NCI-H1105 (cell line): ENCODE data around the gene LCMT2.

Source experiments
- DNase-seq: peaks from one replicate; lab custom pipeline; 2025; lab: John Stamatoyannopoulos, UW

Gene LCMT2, protein sequence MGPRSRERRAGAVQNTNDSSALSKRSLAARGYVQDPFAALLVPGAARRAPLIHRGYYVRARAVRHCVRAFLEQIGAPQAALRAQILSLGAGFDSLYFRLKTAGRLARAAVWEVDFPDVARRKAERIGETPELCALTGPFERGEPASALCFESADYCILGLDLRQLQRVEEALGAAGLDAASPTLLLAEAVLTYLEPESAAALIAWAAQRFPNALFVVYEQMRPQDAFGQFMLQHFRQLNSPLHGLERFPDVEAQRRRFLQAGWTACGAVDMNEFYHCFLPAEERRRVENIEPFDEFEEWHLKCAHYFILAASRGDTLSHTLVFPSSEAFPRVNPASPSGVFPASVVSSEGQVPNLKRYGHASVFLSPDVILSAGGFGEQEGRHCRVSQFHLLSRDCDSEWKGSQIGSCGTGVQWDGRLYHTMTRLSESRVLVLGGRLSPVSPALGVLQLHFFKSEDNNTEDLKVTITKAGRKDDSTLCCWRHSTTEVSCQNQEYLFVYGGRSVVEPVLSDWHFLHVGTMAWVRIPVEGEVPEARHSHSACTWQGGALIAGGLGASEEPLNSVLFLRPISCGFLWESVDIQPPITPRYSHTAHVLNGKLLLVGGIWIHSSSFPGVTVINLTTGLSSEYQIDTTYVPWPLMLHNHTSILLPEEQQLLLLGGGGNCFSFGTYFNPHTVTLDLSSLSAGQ

DNA sequence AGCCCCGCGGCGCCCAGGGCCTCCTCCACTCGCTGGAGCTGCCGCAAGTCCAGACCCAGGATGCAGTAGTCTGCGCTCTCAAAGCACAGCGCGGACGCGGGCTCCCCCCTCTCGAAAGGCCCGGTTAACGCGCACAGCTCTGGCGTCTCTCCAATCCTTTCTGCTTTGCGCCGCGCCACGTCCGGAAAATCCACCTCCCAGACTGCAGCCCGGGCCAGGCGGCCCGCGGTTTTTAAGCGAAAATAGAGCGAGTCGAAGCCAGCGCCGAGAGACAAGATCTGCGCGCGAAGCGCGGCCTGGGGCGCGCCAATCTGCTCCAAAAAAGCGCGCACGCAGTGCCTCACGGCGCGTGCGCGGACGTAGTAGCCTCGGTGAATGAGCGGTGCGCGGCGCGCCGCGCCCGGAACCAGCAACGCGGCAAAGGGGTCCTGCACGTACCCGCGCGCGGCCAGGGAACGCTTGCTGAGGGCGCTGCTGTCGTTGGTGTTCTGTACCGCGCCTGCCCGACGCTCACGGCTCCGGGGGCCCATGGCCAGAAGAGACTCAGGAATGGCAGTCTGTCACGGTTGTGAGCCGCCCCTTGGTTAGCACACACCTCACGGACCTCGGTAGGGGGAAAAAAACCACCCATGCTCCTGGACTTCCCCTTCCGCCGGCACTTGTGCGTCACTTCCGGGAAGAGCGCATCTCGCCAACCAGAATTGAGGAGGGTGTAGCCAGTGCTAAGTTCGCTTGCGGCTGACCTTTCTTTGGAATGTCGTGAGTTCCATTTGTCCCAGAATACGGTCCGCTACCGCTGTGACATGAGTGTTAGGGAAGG, at the start of gene LCMT2:
Gene LCMT2, minus strand, starts transcription at position 614 of the 820 bp plus-strand sequence. Its CDS starts 84 bp downstream, at position 530.
- peak; percentile 38 for DNase-seq

- DNase-seq: no peak
Measured at GRCh38 chr15:43378601-43379000, 48.2 kb upstream of the LCMT2 start.

GRCh38 chr15:43376017-43376705, 45.8 kb upstream of the LCMT2 start:
- no peak for DNase-seq

- DNase-seq: peak; percentile 74
Measured at GRCh38 chr15:43370975-43371974, 40.9 kb upstream of the LCMT2 start, which contains the start of the genes TUBGCP4 and ZSCAN29. Gene TUBGCP4, plus strand, starts transcription at chr15:43371101. Its CDS starts 254 bp downstream, at chr15:43371355. Gene ZSCAN29, minus strand, starts transcription at chr15:43371043. Its CDS starts 1,130 bp downstream, at chr15:43369913.

DNA sequence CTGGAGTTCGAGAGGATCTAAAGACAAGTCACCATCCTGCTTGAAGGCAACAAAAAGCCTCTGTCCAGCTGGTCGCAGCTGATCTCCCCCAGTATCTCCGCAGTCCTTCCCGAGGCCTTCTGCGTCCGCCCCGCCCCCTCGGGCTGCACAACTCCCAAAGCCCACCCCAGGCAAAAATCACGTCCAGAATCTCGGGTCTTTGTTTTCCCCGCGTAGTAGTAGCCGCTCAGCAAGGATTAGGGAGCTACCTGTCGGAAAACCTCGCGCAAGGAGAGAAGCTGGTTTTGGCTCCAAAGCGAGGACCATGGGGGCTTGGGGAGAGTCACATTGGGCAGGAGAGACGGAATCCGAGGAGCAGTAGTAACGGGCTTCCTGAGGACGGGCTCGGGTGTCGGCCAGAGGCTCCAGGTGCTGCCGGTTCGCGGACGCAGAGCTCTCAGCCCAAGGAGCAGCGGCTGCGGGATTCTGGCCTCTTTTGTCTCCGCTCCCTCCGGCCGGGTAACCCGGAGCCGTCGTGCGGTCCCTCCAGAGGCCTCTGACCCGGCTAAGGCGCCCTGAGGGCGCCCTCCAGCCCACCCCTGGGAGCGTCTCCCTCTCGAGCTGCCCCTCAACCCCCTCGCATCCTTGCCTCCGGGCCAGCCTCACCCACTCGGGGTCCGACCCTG, 40.1 kb upstream of the LCMT2 start:
- DNase-seq: no peak

DNA sequence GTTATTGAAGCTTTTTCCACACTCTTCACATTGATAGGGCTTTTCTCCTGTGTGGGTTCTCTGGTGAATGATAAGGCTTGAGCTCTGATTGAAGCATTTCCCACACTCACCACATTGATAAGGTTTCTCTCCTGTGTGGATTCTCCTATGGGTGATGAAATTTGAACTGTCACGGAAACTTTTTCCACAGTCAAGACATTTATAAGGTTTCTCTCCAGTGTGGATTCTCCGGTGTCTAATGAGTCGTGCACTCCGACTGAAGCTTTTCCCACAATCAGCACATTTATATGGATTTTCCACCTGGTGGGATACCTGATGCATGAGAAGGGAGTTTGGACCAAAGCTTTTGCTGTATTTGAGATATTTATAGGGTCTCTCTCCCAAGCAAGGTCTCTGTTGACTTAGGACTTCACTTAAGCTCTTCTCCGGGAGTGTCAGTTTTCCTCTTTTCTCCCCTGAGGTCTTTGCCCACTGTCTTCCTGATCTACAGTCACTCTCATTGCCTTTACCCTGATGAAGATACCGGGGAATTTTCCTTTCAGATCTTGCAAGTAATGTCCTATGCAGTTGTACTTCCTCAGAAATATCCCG, 31.0 kb upstream of the LCMT2 start:
- DNase-seq: no peak

DNA sequence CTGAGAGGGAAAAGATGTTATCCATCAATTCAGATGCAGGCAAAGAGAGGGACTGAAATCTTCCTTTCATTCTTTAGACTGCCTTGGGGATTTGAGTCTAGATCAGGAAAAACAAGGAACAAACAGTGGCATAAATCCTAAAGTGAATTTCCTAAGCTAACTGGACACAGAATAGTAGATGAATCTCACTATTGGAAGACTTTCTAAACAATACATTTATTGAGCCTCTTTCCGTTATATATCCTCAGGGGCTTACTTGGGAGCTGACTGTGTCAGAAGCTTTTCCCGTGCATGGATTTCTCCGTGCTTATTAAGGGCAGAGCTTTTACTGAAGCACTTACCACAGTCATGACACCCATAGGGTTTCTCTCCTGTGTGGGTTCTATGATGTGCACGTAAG, 30.4 kb upstream of the LCMT2 start:
- no peak for DNase-seq

GRCh38 chr15:43352693-43353382, 22.5 kb upstream of the LCMT2 start:
- DNase-seq: no peak

- DNase-seq: no peak
Measured at GRCh38 chr15:43347114-43347513, 16.7 kb upstream of the LCMT2 start.

DNA sequence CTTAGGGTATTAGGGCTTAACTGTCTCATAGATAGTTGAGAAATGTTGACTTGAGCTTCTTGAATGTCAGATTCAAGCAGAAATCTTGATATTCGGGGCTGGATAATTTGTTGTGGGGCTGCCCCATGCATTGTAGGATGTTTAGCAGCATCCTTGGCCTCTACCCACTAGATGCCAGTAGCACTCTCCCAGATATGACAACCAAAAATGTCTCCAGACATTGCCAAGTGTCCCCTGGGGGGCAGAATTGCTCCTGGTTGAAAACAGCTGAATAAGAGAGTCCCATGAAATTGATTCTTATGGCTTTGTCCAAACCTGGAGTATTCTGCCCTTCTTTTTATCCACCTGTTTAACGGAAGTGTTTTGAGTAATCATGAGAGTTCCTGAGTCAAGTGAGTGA, 15.9 kb upstream of the LCMT2 start:
- no peak for DNase-seq

GRCh38 chr15:43330780-43331087, 361 bp upstream of the LCMT2 start:
- DNase-seq: no peak

- no peak for DNase-seq
Measured at GRCh38 chr15:43329217-43329959, 985 bp downstream of the LCMT2 start.

- DNase-seq: no peak
Measured at GRCh38 chr15:43325039-43325684, 5.2 kb downstream of the LCMT2 start.

GRCh38 chr15:43318990-43319771, 11.2 kb downstream of the LCMT2 start:
- no peak for DNase-seq

- DNase-seq: no peak
Measured at GRCh38 chr15:43317566-43318184, 12.7 kb downstream of the LCMT2 start.

DNA sequence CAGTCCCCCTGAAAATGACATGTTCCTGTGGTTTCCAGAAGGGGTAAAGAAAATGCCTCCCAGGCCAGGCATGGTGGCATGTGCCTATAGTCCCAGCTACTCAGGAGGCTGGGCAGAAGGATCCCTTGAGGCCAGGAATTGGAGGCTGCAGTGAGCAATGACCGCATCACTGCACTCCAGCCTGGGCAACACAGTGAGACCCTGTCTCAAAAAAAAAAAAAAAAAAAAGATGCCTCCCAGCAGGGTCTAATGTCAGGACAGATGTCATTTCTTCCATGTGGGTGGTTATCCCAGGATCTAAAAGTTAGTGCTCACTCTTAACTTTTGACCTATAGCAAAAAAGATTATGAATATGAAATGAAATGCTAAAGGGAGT, 13.4 kb downstream of the LCMT2 start:
- no peak for DNase-seq
